HG03196 (cell line): Measurements from ENCODE around the gene PLCZ1.
"Not testable (repeated sequence)": the region's sequence is repeated elsewhere in the genome, so short reads cannot be mapped to it uniquely, and the experiment has no call there.

Source experiments
- ATAC-seq: cut with Tn5 transposase; IDR thresholded peaks from one replicate; pipeline ENCODE4 v1.9.1; 2021; ENCODE audit not compliant: unreplicated experiment

The PLCZ1 gene

DNA sequence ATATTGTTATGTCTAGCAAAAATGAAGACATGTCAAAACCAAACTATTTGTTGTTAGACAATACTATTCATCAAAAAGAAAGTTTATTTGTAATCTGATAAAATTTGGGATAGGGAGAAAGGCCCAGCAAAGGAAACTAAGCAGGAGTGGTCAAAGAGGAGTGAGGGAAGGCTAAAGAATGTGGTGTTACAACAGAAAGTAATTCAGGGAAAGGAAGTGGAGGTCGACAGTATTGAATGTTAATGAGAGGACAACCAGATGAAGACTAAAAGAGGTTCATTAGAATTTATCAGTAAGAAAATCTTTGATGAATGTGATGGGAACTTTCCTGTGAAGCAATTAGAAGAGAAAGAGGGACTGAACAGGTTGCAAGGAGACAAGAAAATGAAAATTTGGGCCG, 33.9 kb downstream of the PLCZ1 start:
- ATAC-seq: no peak

DNA sequence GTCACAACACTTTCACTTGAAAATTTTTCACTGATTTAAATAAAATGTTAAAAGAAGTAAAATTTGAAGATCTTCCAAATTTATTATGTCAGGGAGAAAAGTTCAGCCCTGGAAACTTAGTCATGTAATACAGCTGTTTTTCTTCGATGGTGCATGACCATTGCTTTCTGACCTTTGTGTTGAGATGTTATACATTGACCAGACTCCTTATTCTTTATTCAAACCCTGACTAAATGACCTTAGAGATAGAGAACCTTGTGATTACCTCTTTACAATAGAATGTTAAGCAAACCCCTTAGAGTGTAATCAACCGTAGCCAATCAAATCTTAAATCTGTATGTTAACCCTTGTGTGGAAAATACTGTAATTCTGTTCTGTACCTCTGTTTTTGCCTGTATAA, 34.5 kb downstream of the PLCZ1 start:
- no peak for ATAC-seq

DNA sequence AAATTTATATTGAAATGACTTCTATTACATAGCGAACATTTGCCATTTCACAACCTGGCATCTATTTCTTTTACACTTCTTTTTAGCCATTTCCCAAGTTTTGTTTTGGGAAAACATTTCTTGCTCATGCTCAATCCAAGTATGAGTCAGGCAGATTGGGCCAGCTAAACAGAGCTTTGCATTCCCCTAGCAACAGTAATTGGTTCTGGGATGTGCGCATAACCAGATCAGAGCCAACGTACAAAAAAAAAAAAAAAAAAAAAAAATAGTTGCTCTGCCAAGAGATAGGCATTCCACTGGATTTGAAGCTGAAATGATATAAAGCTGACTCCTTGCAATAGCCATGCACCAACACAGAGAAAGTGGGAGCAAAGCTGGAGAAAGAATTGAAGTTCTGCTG, 37.5 kb downstream of the PLCZ1 start:
- no peak for ATAC-seq

DNA sequence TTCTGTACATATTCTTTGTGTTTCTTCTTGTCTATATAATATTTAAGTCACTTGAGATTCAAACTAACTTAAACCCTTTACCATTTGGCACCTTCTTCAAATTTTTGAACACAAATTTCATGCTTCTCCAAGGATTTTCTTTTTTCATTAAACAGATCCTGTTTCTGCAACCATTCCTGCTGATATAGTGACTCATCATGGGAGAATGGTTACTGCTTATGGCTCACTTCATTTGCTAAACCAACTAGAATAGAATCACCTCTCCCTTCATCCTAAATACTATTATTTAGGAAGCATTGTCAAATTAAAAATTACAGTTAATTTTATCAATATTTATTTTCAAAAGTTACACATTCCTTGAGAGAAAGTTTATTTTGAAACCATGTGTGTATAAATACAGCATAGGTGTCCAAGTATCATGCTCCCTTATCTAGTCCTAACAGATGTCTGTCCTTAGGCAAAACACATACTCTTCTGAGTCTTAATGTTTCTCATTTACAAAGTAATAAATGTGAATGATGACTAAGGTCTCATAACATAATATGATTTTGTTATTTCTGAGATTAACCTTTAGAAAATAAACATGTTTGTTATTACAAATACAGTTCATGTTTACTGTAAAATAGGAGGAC, 40.7 kb downstream of the PLCZ1 start:
- no peak for ATAC-seq

DNA sequence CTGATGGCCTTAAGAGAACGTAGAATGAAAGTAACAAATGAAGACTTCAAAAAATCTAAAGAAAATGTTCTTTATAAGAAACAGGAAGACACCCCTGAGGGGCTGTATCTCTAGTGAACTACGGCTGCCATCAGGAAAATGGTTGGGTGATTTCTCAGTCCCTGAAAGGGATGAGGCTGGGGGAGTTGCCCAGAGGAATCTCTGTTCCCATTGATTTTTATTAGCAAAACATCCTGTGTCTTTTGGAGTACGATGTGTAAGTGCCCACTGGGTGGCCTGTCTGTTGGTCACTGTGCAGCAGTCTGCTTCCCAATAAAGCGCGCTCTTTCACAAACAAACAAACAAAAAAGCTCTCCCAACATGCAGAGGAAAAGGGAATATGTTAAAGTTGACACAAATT, 43.8 kb downstream of the PLCZ1 start:
- not testable (repeated sequence) for ATAC-seq

DNA sequence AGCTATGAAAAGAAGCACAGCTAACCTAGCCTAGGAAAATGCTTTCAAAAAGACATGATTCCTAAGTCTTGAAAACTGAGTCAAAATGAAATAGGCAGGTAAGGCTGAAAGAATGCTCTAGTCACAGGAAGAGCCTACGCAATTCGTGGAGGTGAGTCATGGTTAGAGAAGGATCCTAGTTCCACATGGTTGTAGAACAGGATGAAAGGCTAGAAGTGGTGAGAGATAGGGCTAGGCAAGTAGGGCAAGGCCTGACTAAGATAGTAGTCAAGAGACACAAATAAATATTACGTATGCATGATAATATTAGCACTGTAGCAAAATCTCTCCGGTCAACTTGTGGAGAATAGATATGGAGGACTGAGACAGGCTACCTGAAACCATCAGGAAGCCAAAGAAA, 47.2 kb downstream of the PLCZ1 start:
- ATAC-seq: no peak

DNA sequence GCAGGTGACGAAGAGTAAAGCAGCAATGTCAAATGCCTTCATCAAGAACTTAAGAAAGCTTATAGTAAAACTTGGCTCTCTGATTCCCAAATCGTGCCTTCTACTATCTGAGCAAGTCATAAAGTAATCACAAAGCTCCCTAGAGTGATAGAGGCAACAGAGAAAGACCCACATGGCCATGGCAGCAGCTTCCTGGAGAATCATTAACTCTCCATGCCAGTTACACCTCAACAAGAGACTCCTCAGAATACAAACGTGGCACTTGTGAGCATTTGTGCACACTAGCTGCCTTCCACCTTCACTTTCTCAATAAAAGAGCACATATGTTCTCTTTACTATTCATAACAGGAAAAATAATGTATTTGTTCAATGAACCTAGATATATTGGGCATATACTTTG, 48.0 kb downstream of the PLCZ1 start:
- no peak for ATAC-seq

DNA sequence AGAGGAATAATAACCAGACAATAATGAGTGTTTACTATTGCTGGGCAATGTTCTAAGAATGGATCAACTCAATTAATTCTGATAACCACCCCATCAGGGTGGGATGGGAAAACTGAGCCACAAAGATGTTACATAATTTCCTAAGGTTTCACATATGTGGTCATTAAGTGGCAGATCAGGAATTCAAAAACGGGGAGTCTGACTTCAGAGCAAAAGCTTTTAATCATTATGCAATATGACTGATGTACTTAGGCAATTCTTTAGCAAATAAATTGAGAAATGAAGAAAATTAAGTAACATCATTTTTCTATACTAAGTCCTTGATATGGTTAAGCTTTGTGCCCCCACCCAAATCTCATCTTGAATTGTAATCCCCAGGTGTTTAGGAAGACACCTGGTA, 53.4 kb downstream of the PLCZ1 start:
- no peak for ATAC-seq

DNA sequence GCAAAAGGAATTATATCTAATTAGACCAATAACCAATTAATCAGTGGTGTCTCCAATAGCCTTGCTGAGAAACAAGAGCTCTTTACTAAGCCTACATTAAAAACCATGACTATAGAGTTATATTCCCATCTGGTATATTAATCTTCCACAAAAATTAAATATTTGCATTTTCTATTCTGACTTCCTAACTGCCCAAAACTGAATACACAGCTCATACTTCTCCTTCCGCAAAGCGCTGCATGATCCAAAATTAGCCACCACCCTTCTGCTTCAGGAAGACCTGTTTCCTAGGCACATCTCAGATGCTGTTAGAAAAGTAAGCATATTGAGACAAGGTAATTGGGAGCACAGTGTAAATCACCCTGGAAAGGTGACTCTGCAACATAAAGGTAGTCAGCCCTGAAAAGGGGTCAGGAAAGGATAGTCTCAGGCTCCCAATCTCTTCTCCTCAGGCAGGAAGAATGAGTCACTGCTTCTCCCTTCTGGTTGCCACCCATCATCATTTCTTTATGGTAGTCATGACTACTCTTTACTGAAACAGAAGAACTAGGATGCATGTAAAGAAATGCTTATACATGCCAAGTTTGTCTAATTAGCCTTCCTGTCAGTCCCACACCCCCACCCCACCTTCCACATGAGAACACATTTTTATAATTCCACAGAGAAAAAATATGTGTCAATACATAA, 54.3 kb downstream of the PLCZ1 start:
- no peak for ATAC-seq

DNA sequence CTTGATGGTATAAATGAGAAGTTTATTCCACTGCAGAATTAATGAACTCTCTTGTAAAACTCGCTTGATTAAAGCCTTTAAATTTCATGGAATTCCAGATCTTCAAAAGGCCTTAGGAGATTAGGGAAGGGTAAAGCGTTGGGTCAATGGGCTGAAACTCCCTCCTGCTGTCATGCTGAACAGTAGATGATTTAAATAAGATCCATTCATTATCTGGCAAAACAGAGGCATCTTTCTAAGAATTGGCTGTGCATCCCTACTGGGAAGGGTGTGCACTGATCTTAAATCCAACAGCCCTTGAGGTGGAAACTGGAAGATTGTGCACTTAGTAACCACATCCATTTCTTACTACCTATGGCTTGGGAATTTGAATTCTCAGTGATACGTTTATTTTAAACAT, 56.0 kb downstream of the PLCZ1 start:
- ATAC-seq: no peak

DNA sequence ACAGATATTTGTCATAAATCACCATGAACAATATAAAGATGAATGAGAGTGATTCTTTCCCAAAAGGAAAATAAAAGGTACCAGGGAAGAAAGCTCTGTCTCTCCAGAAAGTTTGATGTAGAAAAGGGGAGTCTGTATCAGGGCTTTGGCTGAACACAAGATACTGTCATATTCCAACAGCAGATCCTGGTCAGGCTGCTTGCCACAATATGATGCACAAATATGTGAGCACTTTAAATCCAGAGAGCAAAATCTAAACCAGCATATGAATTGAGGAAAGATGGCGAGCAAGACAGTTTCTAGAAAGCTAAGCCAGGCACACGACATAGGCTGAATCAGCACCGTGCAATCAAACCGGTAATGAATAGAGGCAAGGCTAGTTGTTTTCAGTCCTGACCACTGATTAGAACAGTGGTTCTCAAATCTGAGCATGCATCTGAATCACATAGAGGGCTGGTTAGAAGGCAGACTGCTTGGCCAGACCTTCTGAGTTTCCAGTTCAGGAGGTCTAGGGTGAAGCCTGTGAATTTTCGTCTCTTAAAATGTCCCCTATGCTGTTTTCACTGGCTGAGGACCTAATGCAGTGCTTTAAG, 60.7 kb downstream of the PLCZ1 start:
- ATAC-seq: no peak

DNA sequence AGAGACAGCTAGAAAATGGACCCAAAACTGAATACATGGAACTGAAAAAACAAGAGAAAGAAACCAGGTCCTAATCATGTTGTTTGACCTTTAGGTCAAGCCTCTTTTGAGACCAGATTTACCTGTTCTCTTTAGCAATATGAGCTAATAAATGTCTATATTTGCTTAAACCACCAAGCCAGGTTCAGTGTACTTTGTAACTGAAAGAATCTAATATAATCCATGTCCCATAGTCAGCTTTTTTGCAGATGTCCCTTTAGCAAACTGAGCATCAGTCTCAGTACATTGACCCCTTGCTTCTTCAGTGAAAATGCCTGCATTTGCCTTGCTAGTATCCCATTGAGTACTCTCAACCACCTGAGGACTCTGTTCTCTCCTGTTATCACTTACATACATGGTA, 61.7 kb downstream of the PLCZ1 start:
- no peak for ATAC-seq

DNA sequence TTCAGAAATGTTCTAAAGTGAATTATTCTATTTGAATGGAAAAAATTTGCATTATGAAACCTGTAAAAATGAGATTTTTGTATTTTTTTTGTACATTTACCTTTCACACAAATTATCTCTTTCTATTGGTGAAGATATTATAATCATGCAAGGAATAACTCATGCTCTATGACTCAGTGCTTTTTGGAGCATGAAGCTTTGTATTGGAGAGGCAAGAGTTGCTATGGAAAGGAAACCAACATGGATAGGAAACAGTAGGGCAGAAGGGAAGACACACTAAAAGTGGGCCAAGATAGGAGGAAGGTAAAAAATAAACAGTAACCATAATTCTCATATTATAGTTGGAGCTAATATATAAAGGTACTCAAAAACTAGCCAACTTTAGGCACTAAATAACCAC, 79.0 kb downstream of the PLCZ1 start:
- ATAC-seq: no peak

DNA sequence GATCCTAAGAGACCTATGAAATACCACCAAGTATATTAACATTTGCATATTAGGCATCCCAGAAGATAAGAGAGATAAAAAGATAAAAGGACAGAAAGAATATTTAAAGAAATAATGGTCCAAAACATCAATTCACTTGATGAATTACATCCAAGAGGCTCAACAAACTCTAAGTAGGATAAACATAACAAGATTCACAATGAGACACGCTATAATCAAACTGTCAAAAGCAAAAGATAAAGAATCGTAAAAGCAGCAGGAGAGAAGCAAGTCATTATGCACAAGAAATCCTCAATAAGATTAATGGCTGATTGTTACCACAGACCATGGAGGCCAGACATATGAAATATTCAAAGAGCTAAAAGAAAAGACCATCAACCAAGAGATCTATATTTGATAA, 79.6 kb downstream of the PLCZ1 start:
- no peak for ATAC-seq

DNA sequence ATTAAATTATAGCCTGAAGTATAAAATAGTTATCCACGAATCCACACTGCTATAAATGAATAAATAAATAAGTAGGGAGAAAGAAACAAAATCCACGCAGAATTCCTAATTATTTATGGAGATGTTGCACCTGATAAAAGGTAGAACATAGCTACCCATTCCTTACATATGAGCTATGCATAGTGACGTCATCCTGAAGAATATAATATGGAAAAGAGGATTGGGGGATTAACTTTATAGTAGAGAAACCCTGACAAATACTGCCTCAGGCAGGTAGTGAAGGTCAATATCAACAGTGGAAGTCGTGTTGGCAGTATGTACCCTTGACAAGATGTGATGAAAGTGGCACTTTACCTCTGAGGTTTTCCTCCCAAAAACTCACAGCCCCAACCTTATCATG, 82.5 kb downstream of the PLCZ1 start:
- no peak for ATAC-seq

DNA sequence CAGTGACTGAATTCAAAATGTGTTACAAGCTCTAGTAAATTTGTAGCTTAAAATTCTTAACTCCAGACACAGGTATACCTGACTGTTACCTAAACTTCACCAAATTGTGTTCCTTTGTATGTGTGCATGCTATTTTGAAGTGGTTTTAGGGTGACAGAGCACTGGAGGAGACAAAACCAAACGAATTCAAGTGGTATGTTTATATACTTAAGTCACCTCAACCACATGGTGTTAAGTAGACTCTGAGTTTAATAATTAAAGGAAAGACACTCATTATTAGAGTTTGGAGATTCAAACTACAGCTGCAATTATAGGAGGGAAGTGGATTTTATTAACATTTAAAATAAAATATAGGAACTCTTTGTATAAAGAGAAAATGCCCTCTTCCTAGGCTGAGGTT, 84.3 kb downstream of the PLCZ1 start:
- no peak for ATAC-seq

DNA sequence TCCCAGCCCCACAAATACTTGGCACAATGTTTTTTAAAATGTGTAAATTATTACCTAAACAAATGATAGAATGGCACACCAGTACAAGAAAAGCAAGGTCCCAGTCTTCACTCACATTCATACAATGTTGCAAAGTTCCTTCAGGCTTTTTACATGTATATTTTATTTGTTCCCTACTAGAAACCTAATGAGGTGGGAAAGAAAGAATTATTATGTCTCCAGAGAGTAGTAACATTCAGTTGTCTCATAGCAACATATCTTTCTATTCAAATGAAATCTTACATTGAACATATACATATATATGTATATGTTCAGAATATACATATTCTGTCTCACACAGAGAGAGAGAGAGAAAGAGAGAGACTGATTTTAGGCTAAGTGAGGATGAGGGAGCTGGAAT, 85.2 kb downstream of the PLCZ1 start:
- ATAC-seq: no peak

DNA sequence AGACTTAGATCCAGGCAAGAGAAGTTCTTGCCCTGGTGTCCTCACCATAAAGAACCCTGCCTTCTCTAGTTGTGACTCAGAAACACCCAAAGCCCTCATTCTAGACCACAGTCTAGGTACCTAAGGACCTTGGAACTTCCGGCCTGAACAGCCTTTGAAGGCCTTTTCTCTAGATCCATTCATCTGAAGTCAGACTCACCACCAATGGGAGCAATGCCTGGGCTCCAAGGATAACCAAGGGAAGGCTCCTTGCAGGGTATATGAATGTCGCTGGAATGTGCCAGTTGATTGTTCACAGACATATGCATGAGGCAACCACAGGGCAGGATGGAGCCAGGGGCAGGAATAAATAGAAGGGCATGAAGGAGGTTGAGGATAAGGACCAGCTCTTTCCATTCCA, 86.3 kb downstream of the PLCZ1 start:
- no peak for ATAC-seq

DNA sequence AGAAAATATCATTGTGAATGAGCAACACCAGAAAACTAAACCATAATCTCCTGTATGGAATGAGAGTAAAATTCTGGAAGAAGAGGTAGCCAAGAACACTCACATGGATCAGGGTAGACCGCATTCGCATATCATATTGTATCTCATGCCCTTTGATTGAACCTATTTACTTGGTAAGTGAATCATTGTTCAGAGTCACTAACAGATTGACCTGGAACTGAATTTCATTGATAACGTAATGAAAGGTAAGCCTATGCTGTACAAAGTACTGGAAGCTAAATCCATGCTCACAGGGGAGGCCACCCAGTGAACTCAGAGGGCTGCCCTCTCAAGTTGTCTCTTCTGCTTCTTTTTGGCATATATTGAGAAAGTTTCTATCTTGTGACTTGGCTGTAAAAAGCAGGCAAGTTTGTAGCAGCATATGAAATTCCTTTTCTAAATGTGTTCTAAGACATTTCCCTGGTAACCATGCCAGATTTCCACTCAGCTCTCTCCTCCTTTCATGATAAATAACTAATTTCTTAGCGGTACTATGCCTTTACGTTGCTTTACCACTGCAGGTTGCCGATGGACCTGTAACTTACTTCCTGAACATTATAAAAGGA, 91.4 kb downstream of the PLCZ1 start:
- ATAC-seq: no peak

DNA sequence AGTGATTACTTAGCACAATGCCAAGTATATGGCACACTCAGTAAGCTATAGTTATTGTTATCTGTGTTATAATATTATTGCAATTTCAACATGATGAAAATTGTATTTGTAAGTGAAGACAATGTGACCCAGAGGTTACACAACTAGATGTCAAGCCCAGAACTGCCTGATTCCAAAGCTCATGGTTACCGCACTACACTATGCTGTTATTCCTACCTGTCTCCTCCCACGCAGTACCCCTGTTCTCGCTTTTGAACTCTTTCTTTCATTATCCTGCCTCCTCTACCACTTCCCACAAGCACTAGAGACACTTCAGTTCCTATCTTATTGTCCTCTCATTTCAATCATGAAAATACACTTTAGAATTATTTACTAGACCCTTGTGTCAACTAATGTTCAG, 93.2 kb downstream of the PLCZ1 start:
- ATAC-seq: no peak

DNA sequence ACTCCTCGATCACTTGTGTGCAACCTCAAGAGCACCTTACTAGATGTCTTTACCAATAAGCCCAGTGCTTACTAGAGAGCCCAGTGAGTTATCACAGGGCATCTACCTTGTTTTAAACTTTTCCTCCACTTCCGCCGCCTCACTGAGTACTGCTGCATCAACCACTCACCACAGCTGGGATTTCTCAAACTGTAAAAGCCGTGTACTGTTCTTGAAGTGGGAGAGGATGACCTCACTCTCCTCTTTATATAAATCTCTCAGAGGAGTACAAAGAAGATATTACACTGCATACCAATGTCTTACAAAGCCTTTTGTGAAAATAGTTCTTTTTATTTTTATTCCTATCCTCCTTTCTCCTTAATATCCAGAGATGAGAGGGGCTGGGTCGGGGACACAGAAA, 94.1 kb downstream of the PLCZ1 start:
- no peak for ATAC-seq

DNA sequence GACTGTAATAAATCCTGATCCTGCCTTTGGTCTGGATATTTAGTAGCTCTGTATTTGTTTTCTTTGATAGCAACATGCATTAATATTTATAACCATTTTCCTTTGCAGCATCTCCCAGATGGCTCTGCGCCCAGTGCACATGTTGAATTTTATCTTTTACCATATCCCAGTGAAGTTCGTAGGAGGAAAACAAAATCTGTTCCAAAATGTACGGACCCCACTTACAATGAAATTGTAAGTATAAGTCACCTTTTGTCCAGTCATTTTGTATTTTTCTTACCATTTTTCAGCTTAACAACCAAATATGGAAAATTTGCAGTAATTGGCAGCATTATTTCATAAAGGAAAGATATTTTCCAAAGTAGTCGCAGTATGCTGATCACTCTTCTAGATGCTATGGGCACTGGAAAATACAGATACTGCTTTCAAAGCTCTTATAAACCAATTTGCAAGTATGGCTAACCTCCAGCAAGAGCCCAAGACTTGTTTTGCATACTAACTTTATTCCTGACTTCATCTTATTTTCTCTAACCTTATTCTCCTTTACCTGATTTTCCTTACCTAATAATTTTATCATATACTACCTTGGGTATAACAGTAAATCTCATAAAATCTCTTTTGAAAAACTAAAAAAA, 97.4 kb downstream of the PLCZ1 start:
- ATAC-seq: no peak
